ENCODE data around the gene HYAL1.

DNA sequence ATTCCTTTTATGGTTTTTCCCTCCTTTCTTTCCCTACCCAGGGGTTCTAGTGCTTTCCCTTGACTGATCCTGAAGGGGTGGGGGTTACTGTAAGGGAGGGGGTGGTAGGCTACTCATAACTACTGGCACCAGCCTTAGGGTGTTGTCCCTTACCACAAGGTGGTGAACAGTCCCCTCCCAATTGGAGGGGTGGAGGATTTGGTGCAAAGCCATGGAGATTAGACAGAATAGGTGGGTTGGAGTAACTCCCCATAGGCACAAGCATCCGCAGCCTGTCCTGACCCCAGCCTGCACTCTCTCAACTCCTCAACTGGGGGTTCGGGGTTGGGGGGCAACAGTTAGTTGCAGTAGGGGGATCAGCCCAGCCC, 21.7 kb upstream of the HYAL1 start:
- no peak for TF ChIP-seq EZH2 (IDR thresholded peaks at IDR 0.05; ENCODE audit: insufficient read depth, poor library complexity, severe bottlenecking)
- no peak for TF ChIP-seq EZH2phosphoT487 (IDR thresholded peaks at IDR 0.05; ENCODE audit: insufficient read depth, low read depth)

All from GM23248 (cell line).